HepG2 (cell line): ENCODE data around the gene ADRM1. TPM values are rescaled to one million over a fixed set of nuclear protein-coding genes. Genes with fewer than 3 reads are reported as not detected.
A peak's percentile ranks its signal among the peaks of the same experiment; 100 is the strongest.

Source experiments
- FOXO1 ChIP-seq: sonication (generic); formaldehyde crosslinking; IDR thresholded peaks from 2 replicates; pipeline ENCODE4 v1.4.0; 2020; ENCODE audit warnings: missing genetic modification reagents
- PHF21A ChIP-seq: sonication (generic); formaldehyde crosslinking; IDR thresholded peaks from 2 replicates; pipeline ENCODE4 v1.5.0; 2020; ENCODE audit warnings: mild to moderate bottlenecking, missing genetic modification reagents
- TGIF2 ChIP-seq: IDR thresholded peaks from 2 replicates; pipeline ENCODE4 v1.6.1; 2016; ENCODE audit warnings: control low read depth, missing compliant biosample characterization
- ZNF660 ChIP-seq: sonication (generic); formaldehyde crosslinking; IDR thresholded peaks from 2 replicates; pipeline ENCODE4 v1.5.1; 2020; ENCODE audit warnings: mild to moderate bottlenecking, low read depth, missing genetic modification reagents, borderline replicate concordance
- ZNF737 ChIP-seq: sonication (generic); formaldehyde crosslinking; IDR thresholded peaks from 2 replicates; pipeline ENCODE4 v1.5.0; 2020; ENCODE audit warnings: missing genetic modification reagents, mild to moderate bottlenecking, borderline replicate concordance
- polyA plus RNA-seq, 8 experiments: library from polyadenylated mRNA; depleted of rRNA in 3 of 8; stranded (reverse) in 7 of 8; unstranded in 1 of 8; fragments of >200 nt; fragmentation: Illumina TruSeq in 4 of 8; extraction: Trizol in 4 of 8; gene quantifications; 2 replicates each; pipeline versions ENCODE4 v1.2.1 to v1.2.3, GENCODE V29; 2011 to 2016; ENCODE audit warnings: low read depth in 4 of 8, missing spikeins in 1 of 8, mixed read lengths in 1 of 8; ENCODE audit not compliant: insufficient read depth in 1 of 8
- total RNA-seq, 5 experiments: library from RNA; depleted of rRNA; stranded (reverse); fragments of >200 nt; fragmentation: Illumina TruSeq; extraction: Trizol; gene quantifications; 2 replicates each; pipeline ENCODE4 v1.2.3, GENCODE V29; 2016; ENCODE audit warnings: low read depth in 1 of 5
- TF ChIP-seq, protein P1 (sequence below), 2 experiments: sonication (generic) in 1 of 2; formaldehyde crosslinking in 1 of 2; IDR thresholded peaks; 2 replicates each; pipeline versions ENCODE4 v1.4.0 to v1.6.1; 2016 to 2020; ENCODE audit warnings: borderline replicate concordance in 1 of 2, low read depth in 1 of 2, mild to moderate bottlenecking in 1 of 2, missing genetic modification reagents in 1 of 2
- TF ChIP-seq, protein P2 (sequence below): sonication (generic); formaldehyde crosslinking; IDR thresholded peaks from 2 replicates; pipeline ENCODE4 v1.4.0; 2020; ENCODE audit warnings: missing genetic modification reagents
- TF ChIP-seq, protein P3 (sequence below): sonication (generic); formaldehyde crosslinking; IDR thresholded peaks from 2 replicates; pipeline ENCODE4 v1.5.0; 2020; ENCODE audit warnings: mild to moderate bottlenecking, missing genetic modification reagents
- TF ChIP-seq, protein P4 (sequence below): sonication (generic); formaldehyde crosslinking; IDR thresholded peaks from 2 replicates; pipeline ENCODE4 v1.4.0; 2020; ENCODE audit warnings: missing genetic modification reagents; ENCODE audit errors: not compliant biosample characterization

ADRM1 gene
- total and polyA plus RNA-seq, 2 of the 13 experiments (the other 11 are each of a cell fraction or from before 2014, with no cell fraction given) = 92.9 to 154 TPM

DNA sequence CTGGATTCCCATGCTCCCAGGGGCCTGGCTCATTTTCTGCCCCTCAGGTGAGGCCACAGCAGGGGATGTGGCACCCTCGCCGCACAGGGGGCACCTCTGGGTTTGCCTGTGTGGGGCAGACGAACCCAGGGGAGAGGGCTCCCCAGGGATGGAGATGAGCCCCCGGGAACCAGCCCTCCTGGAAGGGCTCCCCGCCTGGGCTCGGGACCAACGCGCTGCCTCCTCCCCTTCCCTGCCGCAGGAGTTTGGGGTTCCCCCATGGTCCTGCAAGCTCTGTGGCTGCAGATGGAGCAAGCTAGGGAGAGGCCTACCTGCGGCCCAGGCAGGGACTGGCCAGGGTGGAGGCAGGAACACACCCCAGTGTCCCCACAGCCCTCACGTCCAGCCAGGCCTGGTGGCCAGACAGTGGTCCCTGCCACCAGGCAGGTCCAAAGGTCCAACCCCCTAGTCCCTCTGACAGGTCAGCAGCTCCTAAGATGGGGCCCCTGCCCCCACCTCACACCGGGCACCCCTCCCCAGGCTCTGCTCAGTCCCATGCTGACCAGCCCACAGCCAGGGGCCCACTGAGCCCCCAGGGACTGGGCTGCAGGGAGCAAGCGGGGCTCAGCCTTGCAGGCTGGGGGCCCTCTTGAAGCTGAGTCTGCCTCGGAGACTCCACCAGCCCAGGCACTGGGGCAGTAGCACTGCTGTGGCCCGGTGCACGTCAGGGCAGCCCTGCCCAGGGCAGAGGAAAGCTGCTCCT lies 50.7 kb downstream of the ADRM1 start (continued):
- TF ChIP-seq, protein P1, sequence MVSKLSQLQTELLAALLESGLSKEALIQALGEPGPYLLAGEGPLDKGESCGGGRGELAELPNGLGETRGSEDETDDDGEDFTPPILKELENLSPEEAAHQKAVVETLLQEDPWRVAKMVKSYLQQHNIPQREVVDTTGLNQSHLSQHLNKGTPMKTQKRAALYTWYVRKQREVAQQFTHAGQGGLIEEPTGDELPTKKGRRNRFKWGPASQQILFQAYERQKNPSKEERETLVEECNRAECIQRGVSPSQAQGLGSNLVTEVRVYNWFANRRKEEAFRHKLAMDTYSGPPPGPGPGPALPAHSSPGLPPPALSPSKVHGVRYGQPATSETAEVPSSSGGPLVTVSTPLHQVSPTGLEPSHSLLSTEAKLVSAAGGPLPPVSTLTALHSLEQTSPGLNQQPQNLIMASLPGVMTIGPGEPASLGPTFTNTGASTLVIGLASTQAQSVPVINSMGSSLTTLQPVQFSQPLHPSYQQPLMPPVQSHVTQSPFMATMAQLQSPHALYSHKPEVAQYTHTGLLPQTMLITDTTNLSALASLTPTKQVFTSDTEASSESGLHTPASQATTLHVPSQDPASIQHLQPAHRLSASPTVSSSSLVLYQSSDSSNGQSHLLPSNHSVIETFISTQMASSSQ (IDR thresholded peaks at IDR 0.05; ENCODE audit: low read depth) = no peak
- TF ChIP-seq, protein P1 (CRISPR knock-in tag; IDR thresholded peaks at IDR 0.05; ENCODE audit: borderline replicate concordance) = 0 out of 2 replicates have a peak, but pooled peaks have one; percentile 32
- TF ChIP-seq, protein P2, sequence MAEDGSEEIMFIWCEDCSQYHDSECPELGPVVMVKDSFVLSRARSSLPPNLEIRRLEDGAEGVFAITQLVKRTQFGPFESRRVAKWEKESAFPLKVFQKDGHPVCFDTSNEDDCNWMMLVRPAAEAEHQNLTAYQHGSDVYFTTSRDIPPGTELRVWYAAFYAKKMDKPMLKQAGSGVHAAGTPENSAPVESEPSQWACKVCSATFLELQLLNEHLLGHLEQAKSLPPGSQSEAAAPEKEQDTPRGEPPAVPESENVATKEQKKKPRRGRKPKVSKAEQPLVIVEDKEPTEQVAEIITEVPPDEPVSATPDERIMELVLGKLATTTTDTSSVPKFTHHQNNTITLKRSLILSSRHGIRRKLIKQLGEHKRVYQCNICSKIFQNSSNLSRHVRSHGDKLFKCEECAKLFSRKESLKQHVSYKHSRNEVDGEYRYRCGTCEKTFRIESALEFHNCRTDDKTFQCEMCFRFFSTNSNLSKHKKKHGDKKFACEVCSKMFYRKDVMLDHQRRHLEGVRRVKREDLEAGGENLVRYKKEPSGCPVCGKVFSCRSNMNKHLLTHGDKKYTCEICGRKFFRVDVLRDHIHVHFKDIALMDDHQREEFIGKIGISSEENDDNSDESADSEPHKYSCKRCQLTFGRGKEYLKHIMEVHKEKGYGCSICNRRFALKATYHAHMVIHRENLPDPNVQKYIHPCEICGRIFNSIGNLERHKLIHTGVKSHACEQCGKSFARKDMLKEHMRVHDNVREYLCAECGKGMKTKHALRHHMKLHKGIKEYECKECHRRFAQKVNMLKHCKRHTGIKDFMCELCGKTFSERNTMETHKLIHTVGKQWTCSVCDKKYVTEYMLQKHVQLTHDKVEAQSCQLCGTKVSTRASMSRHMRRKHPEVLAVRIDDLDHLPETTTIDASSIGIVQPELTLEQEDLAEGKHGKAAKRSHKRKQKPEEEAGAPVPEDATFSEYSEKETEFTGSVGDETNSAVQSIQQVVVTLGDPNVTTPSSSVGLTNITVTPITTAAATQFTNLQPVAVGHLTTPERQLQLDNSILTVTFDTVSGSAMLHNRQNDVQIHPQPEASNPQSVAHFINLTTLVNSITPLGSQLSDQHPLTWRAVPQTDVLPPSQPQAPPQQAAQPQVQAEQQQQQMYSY = no peak
- TF ChIP-seq ZNF737 (CRISPR knock-in tag) (no peak), PHF21A (CRISPR knock-in tag) (peak; percentile 77; the same call in 1 of the 2 replicates), ZNF660 (no peak), TGIF2 (peak; percentile 79; the same call in 1 of the 2 replicates), FOXO1 (CRISPR knock-in tag) (no peak)
- TF ChIP-seq, protein P3, sequence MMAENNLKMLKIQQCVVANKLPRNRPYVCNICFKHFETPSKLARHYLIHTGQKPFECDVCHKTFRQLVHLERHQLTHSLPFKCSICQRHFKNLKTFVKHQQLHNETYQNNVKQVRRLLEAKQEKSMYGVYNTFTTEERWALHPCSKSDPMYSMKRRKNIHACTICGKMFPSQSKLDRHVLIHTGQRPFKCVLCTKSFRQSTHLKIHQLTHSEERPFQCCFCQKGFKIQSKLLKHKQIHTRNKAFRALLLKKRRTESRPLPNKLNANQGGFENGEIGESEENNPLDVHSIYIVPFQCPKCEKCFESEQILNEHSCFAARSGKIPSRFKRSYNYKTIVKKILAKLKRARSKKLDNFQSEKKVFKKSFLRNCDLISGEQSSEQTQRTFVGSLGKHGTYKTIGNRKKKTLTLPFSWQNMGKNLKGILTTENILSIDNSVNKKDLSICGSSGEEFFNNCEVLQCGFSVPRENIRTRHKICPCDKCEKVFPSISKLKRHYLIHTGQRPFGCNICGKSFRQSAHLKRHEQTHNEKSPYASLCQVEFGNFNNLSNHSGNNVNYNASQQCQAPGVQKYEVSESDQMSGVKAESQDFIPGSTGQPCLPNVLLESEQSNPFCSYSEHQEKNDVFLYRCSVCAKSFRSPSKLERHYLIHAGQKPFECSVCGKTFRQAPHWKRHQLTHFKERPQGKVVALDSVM (CRISPR knock-in tag) = no peak
- TF ChIP-seq, protein P4, sequence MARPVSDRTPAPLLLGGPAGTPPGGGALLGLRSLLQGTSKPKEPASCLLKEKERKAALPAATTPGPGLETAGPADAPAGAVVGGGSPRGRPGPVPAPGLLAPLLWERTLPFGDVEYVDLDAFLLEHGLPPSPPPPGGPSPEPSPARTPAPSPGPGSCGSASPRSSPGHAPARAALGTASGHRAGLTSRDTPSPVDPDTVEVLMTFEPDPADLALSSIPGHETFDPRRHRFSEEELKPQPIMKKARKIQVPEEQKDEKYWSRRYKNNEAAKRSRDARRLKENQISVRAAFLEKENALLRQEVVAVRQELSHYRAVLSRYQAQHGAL = no peak
